ENCODE measurements around the gene MTOR. TPM values are rescaled to one million over a fixed set of nuclear protein-coding genes. Genes with fewer than 3 reads are reported as not detected.
"Not testable (repeated sequence)": the region's sequence is repeated elsewhere in the genome, so short reads cannot be mapped to it uniquely, and the experiment has no call there.

MTOR gene
- total RNA-seq, 1 donor from 2014 or later = 55.1 TPM

GRCh38 chr1:11302366-11302765 lies 40.0 kb upstream of the MTOR start:
- Mint-ChIP-seq H3K27me3 (no peaks in the 10 kb centered on the region), H3K9me3 (no peaks in the 10 kb centered on the region), H3K4me3 (no peak overlapping the region), H3K4me1 (no peaks in the 10 kb centered on the region), H3K36me3 (ENCODE audit: low read depth) (peaks cover 7% of the 10 kb centered on the region), H3K27ac (no peak overlapping the region)
- ChIA-PET CTCF (no interaction called here), POLR2A (no interaction called here)
- no peak for TF ChIP-seq CTCF (IDR thresholded peaks at IDR 0.05)
- intact Hi-C loops (cut with micrococcal nuclease) = no loop called here
- DNase-seq (no peak), ATAC-seq (ENCODE audit: low read depth) (no peak)

- Mint-ChIP-seq H3K4me1 (no peaks in the 10 kb centered on the region), H3K27me3 (no peaks in the 10 kb centered on the region), H3K27ac (no peak overlapping the region), H3K4me3 (no peak overlapping the region), H3K9me3 (no peaks in the 10 kb centered on the region), H3K36me3 (ENCODE audit: low read depth) (peaks cover 13% of the 10 kb centered on the region)
- no peak for DNase-seq
- intact Hi-C loops (cut with micrococcal nuclease) = no loop called here
- CTCF ChIA-PET = no interaction called here
- POLR2A ChIA-PET = no interaction called here
- no peak for TF ChIP-seq CTCF (IDR thresholded peaks at IDR 0.05)
- ATAC-seq (ENCODE audit: low read depth) = no peak
Observed at GRCh38 chr1:11301601-11302000, 39.2 kb upstream of the MTOR start.

GRCh38 chr1:11299225-11299574 lies 36.8 kb upstream of the MTOR start:
- no peaks in the 10 kb centered on the region for H3K9me3 Mint-ChIP-seq
- intact Hi-C loops (cut with micrococcal nuclease) = no loop called here
- no peaks in the 10 kb centered on the region for H3K4me1 Mint-ChIP-seq
- no peak for TF ChIP-seq CTCF (IDR thresholded peaks at IDR 0.05)
- no peak for DNase-seq
- H3K36me3 Mint-ChIP-seq (ENCODE audit: low read depth) = peaks cover 29% of the 10 kb centered on the region
- H3K27me3 Mint-ChIP-seq = no peaks in the 10 kb centered on the region
- ATAC-seq (ENCODE audit: low read depth) = no peak
- H3K27ac Mint-ChIP-seq = no peak overlapping the region
- POLR2A ChIA-PET = no interaction called here
- no peak overlapping the region for H3K4me3 Mint-ChIP-seq
- CTCF ChIA-PET = no interaction called here

- H3K36me3 Mint-ChIP-seq (ENCODE audit: low read depth) = peaks cover 31% of the 10 kb centered on the region
- ATAC-seq (ENCODE audit: low read depth) (no peak), DNase-seq (no peak)
- POLR2A ChIA-PET = no interaction called here
- no peak overlapping the region for H3K27ac Mint-ChIP-seq
- no peaks in the 10 kb centered on the region for H3K9me3 Mint-ChIP-seq
- intact Hi-C loops (cut with micrococcal nuclease) = no loop called here
- no peaks in the 10 kb centered on the region for H3K4me1 Mint-ChIP-seq
- CTCF ChIA-PET = no interaction called here
- no peak overlapping the region for H3K4me3 Mint-ChIP-seq
- no peak for TF ChIP-seq CTCF (IDR thresholded peaks at IDR 0.05)
- no peaks in the 10 kb centered on the region for H3K27me3 Mint-ChIP-seq
Observed at GRCh38 chr1:11298390-11299224, 36.3 kb upstream of the MTOR start.

- DNase-seq; H3K9me3 Mint-ChIP-seq; H3K4me1 Mint-ChIP-seq; CTCF ChIA-PET; H3K27me3 Mint-ChIP-seq; POLR2A ChIA-PET; H3K4me3 Mint-ChIP-seq; H3K27ac Mint-ChIP-seq; intact Hi-C loops (cut with micrococcal nuclease); ATAC-seq (ENCODE audit: low read depth): not testable (repeated sequence)
- peaks cover 38% of the 10 kb centered on the region for H3K36me3 Mint-ChIP-seq (ENCODE audit: low read depth)
Observed at GRCh38 chr1:11297774-11298173, 35.4 kb upstream of the MTOR start.

- CTCF ChIA-PET = interaction anchor here (1.5 kb wide), 1 partner anchor 258 kb away, joined by 3 read pairs; no protein-coding TSS in a partner anchor
- ATAC-seq (ENCODE audit: low read depth) (no peak), DNase-seq (no peak)
- no peak overlapping the region for H3K27ac Mint-ChIP-seq
- no peak overlapping the region for H3K4me3 Mint-ChIP-seq
- TF ChIP-seq CTCF (IDR thresholded peaks at IDR 0.05) = no peak
- peaks cover 3% of the 10 kb centered on the region for H3K4me1 Mint-ChIP-seq
- H3K27me3 Mint-ChIP-seq = no peaks in the 10 kb centered on the region
- intact Hi-C loops (cut with micrococcal nuclease) = no loop called here
- POLR2A ChIA-PET = no interaction called here
- H3K9me3 Mint-ChIP-seq = no peaks in the 10 kb centered on the region
- peaks cover 53% of the 10 kb centered on the region for H3K36me3 Mint-ChIP-seq (ENCODE audit: low read depth)
Observed at GRCh38 chr1:11295905-11296304, 33.6 kb upstream of the MTOR start.

All from activated B cell treated with CpG ODN at 0.5 μM for 24 hours (primary cell).